ENCODE data around the gene AGMO.

The AGMO gene

DNA sequence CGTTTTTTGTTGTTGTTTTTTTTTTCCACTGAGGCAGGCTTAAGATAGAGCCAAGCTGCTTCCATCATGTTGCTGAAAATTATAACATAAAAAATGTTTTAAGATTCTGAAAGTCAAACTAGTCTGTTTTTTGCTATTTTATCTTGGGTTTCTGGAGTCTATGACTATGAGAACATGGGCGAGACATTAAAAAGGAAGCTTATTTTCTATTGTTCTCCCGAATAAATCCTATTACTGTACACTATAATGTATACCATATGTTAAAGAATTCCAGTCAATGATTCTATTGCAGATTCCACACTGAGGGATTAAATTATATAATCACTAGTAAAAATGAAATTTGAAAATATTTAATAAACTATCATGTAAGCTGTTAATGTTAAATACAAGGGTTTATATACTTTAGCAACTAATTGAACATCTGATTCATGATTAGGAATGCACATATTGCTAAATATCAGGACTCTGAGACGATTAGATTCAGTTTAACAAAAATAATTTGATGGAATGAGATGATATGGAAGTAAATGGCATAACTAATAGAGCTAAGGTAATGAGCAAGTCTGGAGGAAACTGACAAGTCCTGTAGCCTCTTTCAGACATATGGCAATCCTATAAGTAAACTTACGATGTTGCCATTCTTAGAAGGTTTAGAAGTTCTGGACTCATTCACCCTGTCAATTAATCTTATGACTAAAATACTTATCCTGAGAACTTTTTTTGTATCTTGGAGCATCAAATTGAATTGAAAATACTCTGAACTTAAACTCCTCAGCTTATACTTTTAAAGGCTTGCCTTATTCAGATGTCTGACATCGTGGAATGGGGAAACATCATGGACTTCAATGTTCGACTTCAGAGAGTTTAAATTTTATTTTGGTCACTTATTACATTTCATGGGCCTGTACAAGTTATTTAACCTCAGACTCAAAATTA lies 364.5 kb downstream of the AGMO start:
- DNase-seq (ENCODE audit: low read depth): no peak
- TF ChIP-seq, protein P1, sequence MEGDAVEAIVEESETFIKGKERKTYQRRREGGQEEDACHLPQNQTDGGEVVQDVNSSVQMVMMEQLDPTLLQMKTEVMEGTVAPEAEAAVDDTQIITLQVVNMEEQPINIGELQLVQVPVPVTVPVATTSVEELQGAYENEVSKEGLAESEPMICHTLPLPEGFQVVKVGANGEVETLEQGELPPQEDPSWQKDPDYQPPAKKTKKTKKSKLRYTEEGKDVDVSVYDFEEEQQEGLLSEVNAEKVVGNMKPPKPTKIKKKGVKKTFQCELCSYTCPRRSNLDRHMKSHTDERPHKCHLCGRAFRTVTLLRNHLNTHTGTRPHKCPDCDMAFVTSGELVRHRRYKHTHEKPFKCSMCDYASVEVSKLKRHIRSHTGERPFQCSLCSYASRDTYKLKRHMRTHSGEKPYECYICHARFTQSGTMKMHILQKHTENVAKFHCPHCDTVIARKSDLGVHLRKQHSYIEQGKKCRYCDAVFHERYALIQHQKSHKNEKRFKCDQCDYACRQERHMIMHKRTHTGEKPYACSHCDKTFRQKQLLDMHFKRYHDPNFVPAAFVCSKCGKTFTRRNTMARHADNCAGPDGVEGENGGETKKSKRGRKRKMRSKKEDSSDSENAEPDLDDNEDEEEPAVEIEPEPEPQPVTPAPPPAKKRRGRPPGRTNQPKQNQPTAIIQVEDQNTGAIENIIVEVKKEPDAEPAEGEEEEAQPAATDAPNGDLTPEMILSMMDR (IDR thresholded peaks at IDR 0.05; ENCODE audit: low read depth, low read length, missing control alignments): no peak
- no peak overlapping the region for H3K4me3 ChIP-seq (ENCODE audit: low read depth, low read length)

DNA sequence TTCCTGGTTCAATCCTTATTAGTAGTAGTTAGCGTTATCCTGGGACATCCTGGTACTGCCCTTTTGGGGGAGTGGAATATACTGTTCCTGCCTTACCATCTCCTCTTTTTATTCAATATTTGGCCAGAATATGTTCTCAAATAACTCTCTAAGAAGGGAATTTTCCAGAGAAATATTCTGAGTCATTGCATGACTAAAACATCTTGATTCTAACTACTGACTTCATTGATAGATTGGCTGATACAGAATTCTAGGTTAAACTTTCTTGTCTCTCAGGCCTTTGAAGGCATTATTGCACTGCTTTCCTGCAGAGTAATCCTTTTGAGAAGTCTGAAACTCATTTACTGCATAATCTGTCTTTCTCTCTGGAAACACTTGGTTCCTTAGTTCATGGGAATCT lies 383.8 kb downstream of the AGMO start:
- no peak overlapping the region for H3K4me3 ChIP-seq (ENCODE audit: low read depth, low read length)
- DNase-seq (ENCODE audit: low read depth): no peak
- TF ChIP-seq, protein P1 (IDR thresholded peaks at IDR 0.05; ENCODE audit: low read depth, low read length, missing control alignments): no peak

DNA sequence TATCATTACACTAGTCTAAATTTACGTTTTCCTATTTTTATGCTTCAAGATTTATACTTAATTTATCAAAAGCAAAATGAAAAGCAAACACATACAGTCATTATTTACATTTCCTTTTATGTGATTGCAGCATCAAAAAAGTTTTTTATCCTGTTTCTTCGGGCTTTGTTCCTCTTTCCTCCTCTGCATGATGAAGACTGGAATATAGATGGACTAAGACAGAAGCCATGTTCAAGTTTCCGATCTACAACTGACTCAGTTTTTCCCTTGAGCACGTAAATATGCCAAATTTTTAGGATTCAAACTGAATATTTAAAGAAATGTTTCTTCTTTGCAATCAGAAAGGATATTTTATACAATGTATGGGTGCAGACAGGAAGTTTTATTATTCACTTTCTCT lies 385.7 kb downstream of the AGMO start:
- no peak overlapping the region for H3K4me3 ChIP-seq (ENCODE audit: low read depth, low read length)
- TF ChIP-seq, protein P1 (IDR thresholded peaks at IDR 0.05; ENCODE audit: low read depth, low read length, missing control alignments): no peak

DNA sequence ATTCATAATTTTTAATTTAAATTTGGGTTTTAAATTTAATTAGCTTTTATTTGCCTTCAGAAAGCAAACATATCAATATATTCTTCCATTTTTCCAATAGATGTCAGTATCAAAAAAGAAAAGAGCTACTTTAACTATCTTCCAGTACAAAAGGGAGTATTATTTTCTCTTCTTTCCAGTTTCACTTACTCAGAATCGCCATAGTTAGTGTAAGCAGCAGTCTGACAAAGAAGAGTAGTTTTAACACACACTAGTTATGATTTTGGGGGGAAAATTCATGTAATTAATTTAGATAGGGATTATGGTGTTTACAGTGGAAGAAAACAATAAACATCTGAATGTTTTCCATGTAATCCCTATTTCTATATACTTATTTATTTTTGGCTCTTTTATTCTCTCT lies 386.7 kb downstream of the AGMO start:
- no peak overlapping the region for H3K4me3 ChIP-seq (ENCODE audit: low read depth, low read length)
- TF ChIP-seq, protein P1 (IDR thresholded peaks at IDR 0.05; ENCODE audit: low read depth, low read length, missing control alignments): no peak
- no peak for DNase-seq (ENCODE audit: low read depth)

More for the DNA sequence above, 385.7 kb downstream of the AGMO start:
- DNase-seq (ENCODE audit: low read depth): no peak

DNA sequence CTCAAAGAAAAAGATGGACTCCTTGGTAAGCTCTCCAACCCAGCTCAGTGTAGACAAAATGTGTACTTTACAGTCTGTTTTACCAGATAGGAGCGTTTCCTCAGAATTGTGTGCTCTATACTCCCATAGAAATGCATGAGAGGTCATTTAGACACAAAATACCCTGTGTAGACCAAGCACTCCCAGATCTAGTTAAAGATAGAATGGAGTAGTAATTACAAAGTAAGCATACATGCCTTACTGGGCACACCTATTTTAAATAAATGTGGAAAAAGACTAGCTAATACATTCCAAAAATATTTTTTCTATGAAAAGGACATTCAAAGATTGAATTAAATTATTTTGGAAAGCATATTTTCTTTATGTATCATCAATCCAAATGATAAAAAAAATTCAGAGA lies 387.3 kb downstream of the AGMO start:
- TF ChIP-seq, protein P1 (IDR thresholded peaks at IDR 0.05; ENCODE audit: low read depth, low read length, missing control alignments): no peak
- H3K4me3 ChIP-seq (ENCODE audit: low read depth, low read length): no peak overlapping the region
- DNase-seq (ENCODE audit: low read depth): no peak

DNA sequence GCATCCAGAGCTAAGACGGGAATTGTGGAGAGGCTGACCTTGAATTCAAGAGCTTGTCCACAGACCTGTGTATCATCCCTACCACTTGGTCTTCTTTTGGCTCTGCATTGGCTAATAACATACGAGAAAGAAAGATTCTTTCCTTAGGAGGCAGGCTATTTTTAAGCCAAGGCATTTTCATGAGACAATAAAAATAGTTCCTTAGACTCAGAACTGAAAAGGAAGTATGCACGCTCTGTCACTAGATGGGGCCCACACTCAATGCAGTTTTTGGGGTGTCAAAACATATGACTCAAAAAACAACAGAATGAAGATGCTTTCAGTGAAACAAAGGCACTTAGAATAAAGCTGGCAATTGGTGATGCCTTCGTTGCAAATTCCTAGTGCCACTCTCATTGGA lies 393.3 kb downstream of the AGMO start:
- no peak for DNase-seq (ENCODE audit: low read depth)
- TF ChIP-seq, protein P1 (IDR thresholded peaks at IDR 0.05; ENCODE audit: low read depth, low read length, missing control alignments): no peak

DNA sequence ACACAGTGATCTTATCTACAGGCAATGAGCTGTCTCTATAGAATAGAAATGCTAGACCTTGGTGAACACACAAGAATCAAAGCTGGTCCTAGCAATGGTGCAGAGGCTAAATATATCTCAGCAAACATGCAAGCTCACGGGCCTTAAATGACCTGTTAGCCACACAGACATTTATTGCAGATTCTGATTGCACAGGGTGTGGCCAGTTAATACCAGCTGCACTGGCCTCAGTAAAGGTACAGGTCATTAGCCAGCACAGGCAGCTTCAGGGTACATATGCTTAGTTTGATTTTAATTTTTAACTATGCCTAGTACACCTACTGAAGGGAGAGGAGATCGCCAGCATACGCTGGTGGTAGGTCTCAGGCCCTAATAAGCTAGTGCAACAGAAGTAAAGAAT lies 393.9 kb downstream of the AGMO start:
- TF ChIP-seq, protein P1 (IDR thresholded peaks at IDR 0.05; ENCODE audit: low read depth, low read length, missing control alignments): no peak
- no peak for DNase-seq (ENCODE audit: low read depth)
- H3K4me3 ChIP-seq (ENCODE audit: low read depth, low read length): no peak overlapping the region

More for the DNA sequence above, 393.3 kb downstream of the AGMO start:
- no peak overlapping the region for H3K4me3 ChIP-seq (ENCODE audit: low read depth, low read length)

Measured in GM12864 (cell line).